GM23248 (cell line): ENCODE results near the gene NDUFV2.

Experiments used
- EZH2 ChIP-seq: fragments of 200-600 bp; sonication (generic); IDR thresholded peaks from 2 replicates; pipeline ENCODE4 v1.6.1; 2018; ENCODE audit warnings: antibody characterized with exemption, mild to moderate bottlenecking; ENCODE audit not compliant: insufficient read depth, poor library complexity, severe bottlenecking
- EZH2phosphoT487 ChIP-seq: fragments of 200-600 bp; sonication (generic); IDR thresholded peaks from 2 replicates; pipeline ENCODE4 v1.6.1; 2018; ENCODE audit warnings: antibody characterized with exemption, moderate library complexity, mild to moderate bottlenecking, low read depth; ENCODE audit not compliant: insufficient read depth

- TF ChIP-seq EZH2 (no peak), EZH2phosphoT487 (no peak)
Observed at GRCh38 chr18:9136315-9137155, 34.0 kb downstream of the NDUFV2 start, which contains the start of gene ANKRD12.
